Adrenal gland (tissue), 12 donors: ENCODE data around the gene ATXN1. TPM values are rescaled to one million over a fixed set of nuclear protein-coding genes. Genes with fewer than 3 reads are reported as not detected.
"Not testable (repeated sequence)": the region's sequence is repeated elsewhere in the genome, so short reads cannot be mapped to it uniquely, and the experiment has no call there.

ENCODE experiments used
- DNase-seq, 7 donors: peaks; one replicate each; pipeline ENCODE4 v3.0.0-alpha.2; 2019 to 2020
- H3K27ac ChIP-seq, 5 donors: fragments of 200-600 bp; sonication (generic) in 4 of 5; 1 replicate in 3 of 5; 2 replicates in 2 of 5; pipeline versions ENCODE4 v1.5.1 to v1.8.0; 2016 to 2020; ENCODE audit warnings: mild to moderate bottlenecking in 1 of 5
- H3K27me3 ChIP-seq: fragments of 200-600 bp; 2 replicates; pipeline ENCODE4 v1.8.0; 2021
- H3K36me3 ChIP-seq, 2 donors: fragments of 200-600 bp; replicated peaks in 1 of 2; 1 replicate in 1 of 2; 2 replicates in 1 of 2; pipeline versions ENCODE4 v1.5.1 to v1.8.0; 2018 to 2022
- H3K4me1 ChIP-seq, 2 donors: fragments of 200-600 bp; replicated peaks in 1 of 2; 1 replicate in 1 of 2; 2 replicates in 1 of 2; pipeline versions ENCODE4 v1.5.1 to v1.8.0; 2018 to 2021
- H3K4me3 ChIP-seq, 4 donors: fragments of 200-600 bp; sonication (generic) in 3 of 4; one replicate each; pipeline ENCODE4 v1.5.1; 2016 to 2018
- H3K9me3 ChIP-seq, 3 donors: fragments of 200-600 bp; sonication (generic) in 1 of 3; replicated peaks in 1 of 3; 1 replicate in 2 of 3; 2 replicates in 1 of 3; pipeline versions ENCODE4 v1.5.1 to v1.8.0; 2016 to 2021
- CTCF ChIP-seq, 6 experiments: fragments of 450-650 bp in 4 of 6; fragments of 200-600 bp in 2 of 6; sonication (generic) in 1 of 6; IDR thresholded peaks; 1 replicate in 5 of 6; 2 replicates in 1 of 6; pipeline versions ENCODE4 v1.5.1 to v1.8.0; 2016 to 2021; ENCODE audit warnings: antibody characterized with exemption in 6 of 6, mild to moderate bottlenecking in 2 of 6, moderate library complexity in 1 of 6
- POLR2A ChIP-seq, 2 donors: fragments of 450-650 bp; IDR thresholded peaks; one replicate each; pipeline ENCODE4 v1.6.1; 2017; ENCODE audit warnings: antibody characterized with exemption in 2 of 2, mild to moderate bottlenecking in 2 of 2, moderate library complexity in 1 of 2
- WGBS, 4 donors: extraction: QIAGEN DNeasy Blood & Tissue Kit in 2 of 4; methylation state at CpG; one replicate each; pipeline versions ENCODE4 v1.1.5 to v1.1.7; 2013 to 2017; 5-methylcytosine and 5-hydroxymethylcytosine counted together
- intact Hi-C, 2 donors: fragments of 100-400 bp; cut with DNase I; formaldehyde crosslinking; loops; one replicate each; pipeline versions ENCODE4 v1.14.1 to v1.15.0; 2022 to 2023
- polyA plus RNA-seq, 3 donors: library from polyadenylated mRNA; stranded (reverse); fragments of 200-250 nt in 2 of 3; fragments of 350-450 nt in 1 of 3; fragmentation: Illumina TruSeq in 1 of 3; extraction: RNeasy Lipid Tissue Mini Kit (QIAGEN cat#74804) in 1 of 3; gene quantifications; one replicate each; pipeline ENCODE4 v1.2.3, GENCODE V29; 2013 to 2014
- total RNA-seq, 9 donors: library from RNA; depleted of rRNA in 4 of 9; stranded (reverse); fragments of >200 nt in 4 of 9; fragments of 120-200 nt in 1 of 9; fragmentation: NEBNext Ultra II Directional in 1 of 9; extraction: Animal tissue kit (Norgen Biotek cat#: 25700) in 1 of 9; gene quantifications; one replicate each; pipeline versions ENCODE4 v1.1.0 to v1.2.4, GENCODE V29; 2013 to 2023
- donor health status: healthy with polysubstance abuse.
- donor health status: Bipolar disorder and iron deficiency.
- donor health status: DM: yes; HTN: yes; CAD: no.
- donor health status: DM: no; HTN: no; CAD: no.
- donor health status: DM: no; HTN: no; CAD: no.
- donor health status: DM: yes; HTN: yes; CAD: no.

Gene ATXN1
- total and polyA plus RNA-seq, 12 donors = 3.4 to 51.3 (median 25.4) TPM

DNA sequence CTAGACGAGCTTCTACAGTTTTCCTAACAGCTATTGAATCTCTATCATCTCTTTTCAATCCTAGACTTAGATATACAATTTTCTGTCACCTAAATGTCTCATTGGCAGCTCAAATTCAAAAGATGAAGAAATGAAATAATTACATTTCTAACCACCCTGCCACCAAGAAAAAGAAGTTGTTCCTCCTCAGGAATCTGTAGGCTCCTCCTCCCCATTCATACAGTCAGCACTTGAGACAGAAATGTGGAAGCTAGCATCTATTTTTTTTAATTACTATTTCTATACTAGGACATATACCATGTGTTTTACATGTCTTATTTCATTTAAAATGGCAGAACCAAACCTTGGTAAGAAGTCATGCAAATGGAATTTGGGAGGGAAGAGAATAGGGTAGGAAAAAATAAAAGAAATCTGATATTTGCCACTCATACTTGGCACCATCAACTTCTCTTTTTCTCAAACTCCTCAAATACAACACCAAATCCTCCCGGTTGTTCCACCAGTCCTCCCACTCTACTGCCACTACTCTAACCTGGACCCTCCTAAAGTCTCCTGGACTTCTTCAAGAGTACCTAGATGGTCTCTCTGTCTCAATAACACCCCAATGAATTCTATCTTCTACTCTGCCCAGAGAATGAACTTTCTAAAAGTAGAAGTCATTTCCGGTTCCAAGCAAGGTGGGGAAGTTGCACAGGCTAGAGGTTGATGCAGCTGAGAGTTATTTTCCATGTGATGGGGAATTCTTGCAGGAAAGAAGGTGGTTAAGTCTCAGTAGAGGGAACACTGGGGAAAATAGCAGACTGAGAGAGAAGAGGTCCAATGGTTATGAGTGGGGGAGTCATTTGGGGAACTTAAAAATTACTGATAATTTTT, 54.1 kb downstream of the ATXN1 start:
- Histone ChIP-seq H3K4me3 (no peak overlapping the region), H3K4me1 (peaks cover under 1 to 27% of the 10 kb centered on the region in 2 donors), H3K27me3 (no peaks in the 10 kb centered on the region), H3K36me3 (no peaks in the 10 kb centered on the region), H3K9me3 (no peaks in the 10 kb centered on the region), H3K27ac (no peak overlapping the region)
- intact Hi-C loops = no loop called here
- 72 to 84% (median 77%) methylated on average over 3 of the region's 3 CpGs for WGBS, 4 donors
- TF ChIP-seq POLR2A (IDR thresholded peaks at IDR 0.05) (no peak), CTCF (IDR thresholded peaks at IDR 0.05) (no peak)
- no peak for DNase-seq

DNA sequence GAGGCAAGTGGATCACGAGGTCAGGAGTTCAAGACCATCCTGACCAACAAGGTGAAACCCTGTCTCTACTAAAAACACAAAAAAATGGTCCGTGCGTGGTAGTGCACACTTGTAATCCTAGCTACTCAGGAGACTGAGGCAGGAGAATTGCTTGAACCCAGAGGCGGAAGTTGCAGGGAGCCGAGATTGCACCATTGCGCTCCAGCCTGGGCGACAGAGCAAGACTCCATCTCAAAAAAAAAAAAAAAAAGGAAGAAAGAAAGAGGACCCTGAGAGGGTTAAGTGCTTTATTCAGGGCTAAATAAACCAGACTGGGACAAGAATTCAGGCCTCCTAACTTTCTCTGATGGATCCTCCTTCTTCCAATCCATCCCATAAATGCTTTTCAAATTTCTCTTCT, 54.8 kb downstream of the ATXN1 start:
- H3K27ac ChIP-seq, H3K27me3 ChIP-seq, H3K9me3 ChIP-seq, H3K4me3 ChIP-seq, H3K36me3 ChIP-seq, intact Hi-C loops: not testable (repeated sequence)
- peak in 1 of 7 donors; percentile 55 for DNase-seq
- H3K4me1 ChIP-seq = peaks cover 0 to 21% of the 10 kb centered on the region in 2 donors
- WGBS, 4 donors = 80 to 91% (median 85%) methylated on average over 7 of the region's 7 CpGs

- intact Hi-C loops = no loop called here
These were observed 55.2 kb downstream of the ATXN1 start for GRCh38 chr6:16706029-16706428.

GRCh38 chr6:16705081-16705993, 55.9 kb downstream of the ATXN1 start:
- no peak for TF ChIP-seq CTCF (IDR thresholded peaks at IDR 0.05)
- no peak for TF ChIP-seq POLR2A (IDR thresholded peaks at IDR 0.05)
- DNase-seq = no peak
- H3K9me3 ChIP-seq = no peaks in the 10 kb centered on the region
- no peaks in the 10 kb centered on the region for H3K27me3 ChIP-seq
- no peak overlapping the region for H3K4me3 ChIP-seq
- 78 to 95% (median 88%) methylated on average over 5 to 6 of the region's 6 CpGs for WGBS, 4 donors
- no peaks in the 10 kb centered on the region for H3K36me3 ChIP-seq
- H3K27ac ChIP-seq = no peak overlapping the region
- intact Hi-C loops = no loop called here
- H3K4me1 ChIP-seq = peaks cover 0 to 20% of the 10 kb centered on the region in 2 donors

More at GRCh38 chr6:16706029-16706428, 55.2 kb downstream of the ATXN1 start:
- TF ChIP-seq POLR2A (IDR thresholded peaks at IDR 0.05) (no peak), CTCF (IDR thresholded peaks at IDR 0.05) (no peak)
- H3K4me1 ChIP-seq = peaks cover 0 to 20% of the 10 kb centered on the region in 2 donors
- no peak overlapping the region for H3K4me3 ChIP-seq
- no peaks in the 10 kb centered on the region for H3K27me3 ChIP-seq
- WGBS, 4 donors = 92 to 99% (median 97%) methylated on average over 4 of the region's 4 CpGs
- no peaks in the 10 kb centered on the region for H3K9me3 ChIP-seq
- DNase-seq = no peak
- no peaks in the 10 kb centered on the region for H3K36me3 ChIP-seq
- no peak overlapping the region for H3K27ac ChIP-seq
